COLO668 (cell line): ENCODE results near the gene ALK.
A peak's percentile ranks its signal among the peaks of the same experiment; 100 is the strongest.

Source experiments
- DNase-seq: peaks from one replicate; lab custom pipeline; 2025; ENCODE audit not compliant: unreplicated experiment; lab: John Stamatoyannopoulos, UW

Gene ALK

DNA sequence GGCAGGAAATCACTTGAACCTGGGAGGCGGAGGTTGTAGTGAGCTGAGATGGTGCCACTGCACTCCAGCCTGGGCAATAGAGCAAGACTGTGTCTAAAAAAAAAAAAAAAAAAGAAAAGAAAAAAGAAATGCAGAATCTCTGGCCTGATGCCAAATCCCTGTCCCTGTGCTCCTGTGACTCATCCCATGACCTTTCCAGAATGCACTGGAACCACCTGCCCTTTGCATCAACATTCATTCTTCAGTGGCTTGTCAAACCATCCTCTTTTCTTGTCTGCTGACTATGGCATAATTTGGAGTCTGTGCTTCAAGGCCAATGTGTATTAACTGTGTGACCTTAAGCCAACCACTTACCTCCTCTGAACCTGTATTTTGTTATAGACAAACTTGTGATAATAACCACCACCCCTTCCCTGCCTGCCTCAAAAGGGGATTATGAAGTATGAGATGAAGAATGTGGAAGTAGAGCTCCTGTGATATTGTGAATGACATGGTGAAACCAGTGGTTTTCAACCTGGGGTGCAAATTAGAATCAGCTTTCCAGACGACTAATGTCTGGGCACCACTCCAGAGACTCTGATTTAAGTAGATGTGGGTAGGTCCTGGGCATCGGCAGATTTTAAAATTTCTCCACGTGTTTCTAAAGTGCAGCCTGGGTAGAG, 616.9 kb downstream of the ALK start:
- no peak for DNase-seq

DNA sequence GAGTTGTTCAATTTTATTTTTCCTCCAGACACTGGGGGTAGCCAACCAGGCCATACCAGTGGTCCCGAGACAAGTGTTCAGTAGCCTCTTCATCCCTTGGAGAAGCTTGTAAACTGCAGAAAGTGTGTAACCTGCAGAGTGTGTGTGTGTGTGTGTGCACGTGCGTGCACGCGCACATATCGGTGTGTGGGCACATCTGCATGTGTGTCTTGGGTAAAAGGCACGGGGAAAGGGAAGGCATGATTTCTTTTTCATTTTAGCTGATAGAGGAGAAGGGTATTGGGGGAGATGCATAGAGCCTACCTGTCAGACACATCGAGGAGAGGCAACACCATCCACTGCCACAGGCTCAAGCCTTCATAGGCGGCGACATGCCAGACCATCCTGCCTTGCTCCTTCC, 624.8 kb downstream of the ALK start:
- DNase-seq: no peak

DNA sequence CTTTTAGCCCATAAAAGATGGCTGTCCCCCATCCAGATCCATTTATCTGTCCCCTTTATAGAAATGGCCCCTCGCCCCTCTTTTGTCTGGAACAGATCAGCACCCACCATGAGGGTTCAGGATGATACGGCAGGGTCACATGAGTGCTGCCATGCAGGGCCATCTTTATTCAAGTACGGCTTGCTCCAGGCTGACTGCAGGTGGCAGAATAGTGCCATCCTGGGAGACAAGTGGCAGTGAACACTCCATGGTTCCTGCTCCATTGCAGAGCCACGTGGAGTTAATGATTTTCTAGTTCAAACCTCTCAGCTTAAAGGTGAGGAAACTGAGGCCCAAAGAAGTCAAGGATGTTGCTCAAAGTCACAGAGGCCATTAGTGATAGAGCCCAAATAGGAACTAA, 625.5 kb downstream of the ALK start:
- peak; percentile 10 for DNase-seq

DNA sequence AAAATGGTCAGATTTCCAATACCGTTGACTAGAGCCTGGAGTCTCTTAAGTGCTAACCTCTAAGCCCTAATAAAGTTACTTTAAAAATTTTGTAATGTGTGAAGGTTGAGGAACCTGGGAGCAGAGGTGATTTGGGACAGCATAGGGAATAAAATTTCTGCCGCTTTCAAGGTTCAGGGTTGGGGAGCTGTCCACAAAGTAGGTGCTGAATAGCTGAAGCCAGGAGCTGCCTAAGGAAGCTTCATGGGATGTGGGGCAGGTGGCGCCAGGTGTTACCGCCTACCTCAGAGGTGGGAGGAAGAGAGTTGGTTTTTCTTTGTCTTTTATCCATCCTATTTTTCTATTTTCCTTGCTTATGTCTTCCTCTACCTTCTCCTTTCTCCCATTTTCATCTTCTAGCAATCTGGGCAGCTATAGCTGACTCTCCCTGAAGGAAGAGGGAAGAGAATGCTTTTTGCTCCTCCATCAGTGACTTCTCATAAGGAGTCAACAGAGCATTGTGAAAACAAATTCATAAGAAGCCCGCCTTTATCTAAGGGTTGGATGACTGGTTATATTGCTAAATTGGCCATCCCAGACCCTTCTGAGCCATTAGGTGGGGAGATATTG, 627.5 kb downstream of the ALK start:
- no peak for DNase-seq

DNA sequence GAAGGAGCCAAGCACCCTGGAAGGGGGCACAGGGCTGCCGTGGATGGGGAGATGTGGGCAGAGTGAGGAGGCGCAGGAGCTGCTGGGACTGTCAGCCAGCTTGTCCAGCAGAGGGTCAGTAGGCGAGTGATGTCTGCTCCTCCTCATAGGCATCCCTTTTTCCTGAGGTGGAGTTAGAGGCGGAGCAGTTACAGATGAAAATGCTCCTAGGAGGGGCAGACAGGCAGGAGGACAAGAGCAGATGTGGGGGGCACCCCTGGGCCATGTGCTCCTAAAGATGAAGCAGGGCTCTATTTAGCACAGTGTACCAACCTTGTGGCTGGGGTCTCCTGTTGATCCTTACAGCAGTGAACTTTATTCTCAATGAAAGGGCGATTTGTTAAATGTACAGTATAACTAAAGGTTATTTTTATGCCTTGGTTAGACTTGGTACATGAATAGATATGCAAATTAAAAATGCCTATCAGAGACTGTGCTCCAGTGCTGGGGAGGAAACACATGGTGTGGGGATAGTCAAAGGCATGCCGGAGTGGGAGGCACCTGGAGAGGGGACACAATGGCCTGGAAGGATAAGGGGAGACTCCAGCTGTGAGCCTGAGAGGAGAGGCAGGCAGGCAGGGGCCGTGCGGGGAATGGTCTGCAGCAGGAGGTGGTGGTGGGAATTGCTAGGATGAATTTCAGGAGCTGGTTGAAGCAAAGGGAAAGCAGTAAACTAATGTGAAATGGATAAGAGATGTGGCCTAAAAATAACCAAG, 630.9 kb downstream of the ALK start:
- DNase-seq: no peak

DNA sequence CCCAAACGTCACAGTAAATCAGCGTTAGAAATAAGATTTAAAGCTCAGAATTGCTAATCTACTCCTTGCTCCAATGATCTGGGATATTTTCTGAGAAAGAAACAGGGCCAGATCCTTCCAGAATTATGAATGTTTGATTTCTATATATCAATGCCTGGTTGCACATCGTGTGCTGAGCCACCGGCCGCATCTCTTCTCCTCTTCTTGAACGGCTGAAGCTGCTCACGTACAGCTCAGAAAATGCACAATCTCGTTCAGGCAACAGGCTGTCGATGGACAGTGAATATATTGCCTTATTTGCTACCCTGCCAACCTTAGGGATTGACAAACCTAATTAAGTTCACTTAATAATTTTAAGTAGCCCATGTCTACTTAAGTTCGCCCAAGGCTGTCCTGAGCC, 636.7 kb downstream of the ALK start:
- no peak for DNase-seq

DNA sequence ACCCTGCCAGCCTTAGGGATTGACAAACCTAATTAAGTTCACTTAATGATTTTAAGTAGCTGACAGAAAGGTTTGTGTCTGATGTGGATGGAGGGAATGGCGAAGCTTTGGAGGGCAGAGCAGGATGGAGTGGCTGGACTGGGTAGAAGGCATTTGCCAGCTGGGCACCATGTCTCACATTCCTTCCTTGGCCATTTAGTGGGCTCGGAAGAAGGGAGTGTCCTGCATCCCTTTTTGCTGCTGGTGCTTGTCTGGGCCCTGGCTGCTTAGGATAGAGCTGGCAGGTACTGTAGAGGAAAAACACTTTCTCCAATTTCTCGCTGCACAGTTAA, 639.5 kb downstream of the ALK start:
- DNase-seq: no peak

DNA sequence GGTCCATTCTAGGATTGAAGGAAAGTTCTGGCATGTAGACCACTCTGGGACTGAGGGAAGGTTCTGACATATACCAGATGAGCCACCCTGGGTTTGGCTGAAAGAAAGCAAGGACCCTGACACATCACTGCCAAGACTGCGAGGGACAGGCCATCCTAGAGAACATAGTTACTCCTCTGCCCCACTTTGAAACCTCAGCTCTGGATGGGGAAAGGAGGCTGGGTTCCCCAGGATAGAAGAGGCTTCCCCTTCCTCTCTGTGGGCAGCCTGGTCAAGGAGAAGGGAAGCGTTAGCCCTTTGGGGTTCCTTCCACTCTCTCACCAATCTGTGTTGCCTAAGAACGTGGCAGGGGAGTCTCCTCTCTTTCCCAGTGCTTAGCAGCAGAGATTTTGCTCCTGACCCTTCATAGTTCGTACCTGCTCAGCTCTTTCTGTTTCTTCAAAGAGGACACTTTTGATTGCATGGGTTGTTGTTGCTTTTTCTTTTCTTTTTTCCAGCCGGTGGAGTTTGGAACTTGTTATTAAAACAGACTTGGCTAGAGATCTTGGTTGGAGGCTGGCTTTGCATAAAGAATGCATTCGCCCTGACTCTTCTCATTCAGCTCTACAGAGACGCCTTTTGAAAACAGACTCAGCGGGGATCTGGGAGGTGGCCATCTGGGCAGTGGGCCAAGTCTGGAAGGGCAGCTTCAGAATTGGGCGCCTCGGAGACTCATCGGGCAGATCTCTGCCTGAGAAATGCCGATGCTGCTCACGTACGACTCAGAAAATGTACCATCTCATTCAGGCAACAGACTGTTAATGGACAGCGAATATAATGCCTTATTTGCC, 640.1 kb downstream of the ALK start:
- no peak for DNase-seq

DNA sequence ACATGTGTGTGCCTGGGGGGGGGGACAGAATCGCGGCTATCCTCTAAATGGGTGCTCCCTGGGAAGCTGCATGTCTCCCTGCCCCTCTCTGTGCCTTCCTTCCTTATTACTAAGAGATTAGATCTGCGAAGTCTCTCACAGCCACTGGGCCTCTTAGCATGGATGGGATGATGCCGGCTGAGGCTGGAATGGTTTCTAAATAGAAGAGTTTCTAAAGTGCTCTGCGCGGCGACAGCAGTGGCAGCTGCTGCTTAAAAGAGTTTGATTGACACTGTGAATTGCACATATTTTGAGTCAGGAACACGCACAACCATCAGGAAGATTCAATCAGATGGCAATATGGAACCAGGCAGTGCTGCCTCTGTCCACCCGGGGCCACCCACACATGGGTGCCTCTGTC, 642.4 kb downstream of the ALK start:
- no peak for DNase-seq

DNA sequence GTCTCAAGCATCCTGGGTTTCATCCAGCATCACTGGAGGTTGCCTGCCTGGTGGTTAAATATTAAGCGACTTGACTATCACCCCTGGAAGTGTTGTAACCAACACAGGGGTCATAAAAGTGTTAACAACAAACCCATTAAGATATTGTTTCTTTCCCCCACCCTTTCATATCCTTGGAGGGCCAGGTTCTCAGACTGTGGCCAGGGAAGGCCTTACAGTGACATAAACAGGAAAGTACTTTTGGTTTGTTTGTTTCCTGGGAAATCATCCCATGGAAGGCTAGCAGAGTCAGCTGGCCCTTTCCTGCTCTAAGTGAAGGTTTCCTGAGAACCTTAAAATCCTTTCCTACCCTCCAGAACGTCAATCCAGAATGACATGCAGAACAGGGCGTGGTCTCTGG, 645.2 kb downstream of the ALK start:
- DNase-seq: no peak

DNA sequence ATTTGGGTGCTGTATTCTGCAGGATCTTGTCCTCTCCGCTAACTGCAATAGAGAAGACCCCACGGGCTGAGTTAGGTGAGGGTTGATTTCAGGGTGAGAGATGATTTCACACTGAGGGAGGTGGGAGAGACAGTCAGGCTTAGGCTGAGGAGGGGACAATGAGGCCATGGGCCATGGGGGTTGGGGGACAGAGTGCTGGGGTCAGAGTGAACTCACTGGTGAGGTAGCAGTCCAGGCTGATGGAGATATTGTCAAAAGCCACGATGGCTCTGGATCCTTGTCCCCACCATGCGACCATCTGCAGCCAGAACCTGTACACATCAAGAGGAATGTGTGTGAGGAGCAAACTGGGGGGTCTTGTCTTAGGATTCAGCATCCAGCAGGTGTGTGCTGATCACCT, 646.2 kb downstream of the ALK start:
- DNase-seq: no peak

DNA sequence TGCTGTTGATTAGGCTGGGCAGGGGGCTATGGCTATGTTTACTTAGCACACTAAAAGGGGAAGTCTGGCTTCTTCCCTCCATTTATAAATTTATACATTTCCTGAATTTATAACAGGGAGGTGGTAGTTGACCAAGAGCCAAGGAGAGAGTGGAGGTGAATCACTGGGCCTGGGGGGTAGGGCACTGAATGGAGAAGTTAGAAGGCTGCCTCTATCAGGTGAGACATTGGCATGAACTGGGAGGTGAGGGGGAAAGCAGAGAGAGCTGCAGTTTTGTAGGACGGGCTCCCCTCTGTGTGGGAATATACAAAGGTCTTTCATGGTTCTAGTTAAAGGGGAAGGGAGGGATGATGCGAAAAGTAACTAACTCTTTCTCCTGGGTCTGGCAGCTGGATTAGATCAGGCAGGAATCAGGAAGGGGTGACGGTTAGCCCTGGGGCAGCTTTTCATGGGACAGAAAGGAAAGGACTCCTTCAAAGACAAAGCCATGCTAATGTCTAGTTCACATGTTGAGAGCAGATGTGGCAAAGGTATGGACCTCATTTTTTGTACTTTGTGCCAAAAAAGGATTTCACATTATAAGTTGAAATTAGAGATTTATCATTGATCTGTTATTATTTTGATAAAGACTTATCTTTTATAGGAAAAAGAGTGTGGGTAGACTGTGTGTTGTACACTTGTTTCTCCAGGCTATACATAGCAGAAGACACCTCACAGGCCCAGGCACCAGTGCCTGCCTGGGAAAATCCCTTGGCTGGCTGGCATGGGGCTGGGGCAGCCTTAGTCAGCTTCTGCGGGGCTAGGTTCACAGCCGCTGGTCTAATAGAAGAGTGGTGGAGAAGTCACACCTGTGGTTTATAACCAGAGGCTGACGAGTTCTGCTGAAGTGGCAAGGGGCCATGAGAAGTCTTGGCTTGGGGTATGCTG, 647.4 kb downstream of the ALK start:
- DNase-seq: no peak

DNA sequence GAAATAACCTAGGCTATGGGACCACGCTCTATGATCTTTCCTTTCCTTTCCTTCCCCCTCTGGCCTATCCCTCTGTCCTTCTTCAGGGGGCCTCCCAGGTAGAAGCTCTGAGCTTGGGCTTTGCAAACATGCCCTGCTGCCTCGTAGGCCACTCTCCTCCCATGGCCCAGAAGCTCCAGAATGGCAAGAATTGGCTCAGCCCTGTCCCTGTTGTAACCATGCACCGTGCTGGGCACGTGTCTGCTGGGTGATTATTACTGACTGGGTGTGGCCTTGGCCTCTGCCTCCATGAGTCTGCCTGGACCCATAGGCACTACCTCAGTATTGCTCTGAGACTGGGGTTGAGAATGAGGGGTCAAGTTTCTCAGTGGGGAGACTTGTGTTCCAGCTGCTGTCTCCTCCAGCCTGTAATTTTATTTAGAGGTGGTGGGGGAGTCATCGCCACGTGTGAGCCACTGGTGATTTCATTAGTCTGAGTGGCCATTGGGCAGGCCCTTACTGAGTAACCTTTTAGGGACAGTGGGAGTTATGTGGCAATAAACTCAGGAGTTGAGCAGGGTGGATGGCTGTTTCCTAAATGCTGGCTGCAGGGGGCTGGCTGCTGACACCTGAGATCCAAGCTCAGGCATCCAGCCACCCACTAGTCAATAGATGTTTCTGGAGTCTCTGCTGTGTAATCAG, 648.2 kb downstream of the ALK start:
- DNase-seq: no peak

DNA sequence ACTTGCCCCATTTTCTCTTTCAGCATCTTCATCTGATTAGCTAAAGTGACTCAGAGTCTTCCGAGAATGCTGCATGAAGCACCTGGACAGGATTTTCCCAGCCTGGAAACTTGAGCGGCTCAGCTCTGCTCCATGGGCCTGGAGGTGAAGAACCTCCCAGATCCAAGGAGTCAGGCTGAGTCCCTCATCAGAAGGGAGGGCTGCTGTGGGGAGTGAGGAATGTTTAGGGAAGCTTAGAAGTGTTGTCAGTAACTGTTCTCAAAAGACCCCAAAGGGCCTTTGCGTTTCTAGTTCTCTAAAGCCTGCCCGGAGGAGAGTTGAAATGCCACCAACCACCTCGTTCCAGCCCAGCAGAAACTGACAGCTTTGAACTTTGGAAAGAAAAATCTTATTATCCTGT, 649.1 kb downstream of the ALK start:
- no peak for DNase-seq

DNA sequence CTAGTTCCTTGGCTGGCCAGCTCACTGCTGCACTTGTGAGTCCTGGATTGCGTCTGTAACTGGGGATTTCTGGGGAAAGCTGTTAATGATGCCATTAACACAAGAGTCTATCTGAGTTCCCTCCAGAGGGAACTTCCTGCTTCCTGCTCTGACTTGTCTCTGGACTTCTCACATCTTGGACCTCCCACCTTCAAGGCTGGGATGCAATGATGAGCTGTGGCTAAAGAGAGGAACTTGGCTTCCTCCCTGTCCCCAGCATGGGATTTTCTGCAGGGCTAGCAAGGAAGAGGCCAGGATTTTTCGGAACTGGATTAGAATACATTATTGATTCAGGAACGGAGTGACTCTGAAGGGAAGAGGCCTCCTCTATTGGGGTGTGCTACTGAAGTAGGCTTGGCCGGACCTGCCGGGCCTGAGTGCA, 650.7 kb downstream of the ALK start:
- DNase-seq: no peak

DNA sequence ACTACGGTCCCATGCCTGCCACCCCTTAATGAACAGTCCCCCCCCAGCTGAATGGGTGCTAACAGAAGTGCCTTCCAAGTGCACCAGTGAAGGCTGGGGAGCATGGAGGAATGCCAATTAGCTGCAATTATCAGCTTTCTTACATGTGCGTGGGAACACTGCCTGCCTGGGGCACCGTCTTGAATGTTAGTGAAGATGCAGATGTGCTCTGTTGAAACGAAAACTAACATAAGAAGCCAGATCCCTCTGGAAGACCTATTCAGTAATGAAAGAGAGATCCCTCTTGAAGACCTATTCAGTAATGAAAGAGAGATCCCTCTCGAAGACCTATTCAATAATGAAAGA, 651.6 kb downstream of the ALK start:
- no peak for DNase-seq

DNA sequence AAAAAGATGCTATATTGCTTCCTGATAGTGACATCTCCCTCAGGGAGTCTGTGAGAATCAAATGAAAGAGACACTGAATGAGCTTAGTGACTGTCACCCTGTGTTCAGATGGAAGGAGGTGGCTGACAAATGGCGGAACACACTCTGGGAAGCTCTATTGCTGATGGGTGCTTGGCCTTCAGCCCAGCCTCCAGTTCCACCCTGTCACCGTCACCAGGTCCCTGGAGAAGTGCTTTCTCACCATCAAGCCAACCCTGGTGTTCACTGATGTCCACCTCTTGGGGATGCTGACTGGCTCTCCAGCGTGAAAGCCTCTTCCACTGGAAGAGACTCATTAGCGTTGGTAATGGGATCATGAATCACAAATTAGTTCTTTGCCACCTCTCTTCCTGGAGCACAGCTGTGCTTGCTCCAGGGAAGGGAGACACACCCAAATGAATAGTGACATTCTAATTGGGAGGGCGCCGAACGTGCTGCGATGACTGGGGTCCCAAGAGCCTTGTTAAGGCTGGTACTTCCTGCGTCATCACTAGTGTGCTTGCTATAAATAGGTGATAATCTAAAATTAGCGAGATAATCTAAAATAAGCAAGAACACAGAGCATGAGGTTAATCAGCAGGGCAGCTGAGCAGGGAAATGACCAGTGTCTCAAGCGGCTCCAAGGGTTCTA, 652.2 kb downstream of the ALK start:
- no peak for DNase-seq

DNA sequence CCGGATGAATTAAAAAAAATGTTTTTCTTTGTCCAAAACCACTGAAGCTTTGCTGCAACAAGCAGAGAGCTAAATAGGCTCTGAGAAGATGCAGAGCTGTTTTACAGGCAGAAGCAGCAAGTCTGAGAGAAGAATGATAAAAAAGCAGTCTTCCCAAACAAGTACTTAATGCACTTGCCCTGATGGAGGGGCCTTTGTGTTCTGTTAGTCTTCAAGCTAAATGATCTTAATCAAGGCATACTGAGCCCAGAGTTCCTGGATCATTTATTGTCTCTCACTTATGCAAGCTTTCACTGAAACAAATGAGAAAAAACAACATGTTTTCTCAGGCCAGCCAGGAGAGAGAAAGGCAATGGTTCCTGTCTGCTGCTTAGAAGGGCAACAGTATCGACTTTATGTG, 653.7 kb downstream of the ALK start:
- no peak for DNase-seq

DNA sequence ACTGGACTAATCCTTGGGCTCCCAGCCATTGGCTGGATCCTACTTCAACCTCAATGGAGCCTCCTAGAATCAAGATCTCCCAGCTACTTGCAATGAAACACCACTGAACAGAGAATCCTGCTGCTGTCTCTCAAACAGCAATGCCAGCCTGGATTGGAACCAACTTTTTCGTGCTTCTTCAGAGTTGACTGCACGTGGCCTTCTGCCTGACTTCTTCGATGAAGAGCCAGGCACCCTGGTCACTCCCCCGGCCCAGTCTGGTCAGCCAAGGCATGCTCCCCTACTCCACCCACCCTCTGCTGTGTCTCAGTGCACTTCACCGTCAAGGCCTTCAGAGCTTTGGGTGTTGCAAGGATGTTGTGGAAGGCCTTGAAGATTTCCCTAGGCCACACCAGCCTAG, 657.5 kb downstream of the ALK start:
- no peak for DNase-seq
